Skin of body (tissue), 2 donors: ENCODE measurements around the gene MSI2. TPM values are rescaled to one million over a fixed set of nuclear protein-coding genes. Genes with fewer than 3 reads are reported as not detected.

ENCODE experiments used
- DNase-seq: peaks from one replicate; lab custom pipeline; 2025; lab: John Stamatoyannopoulos, UW
- total RNA-seq: library from RNA; depleted of rRNA; stranded (reverse); fragments of >200 nt; gene quantifications from one replicate; pipeline ENCODE4 v1.2.3, GENCODE V29; 2014

Gene MSI2
- total RNA-seq, 1 donor from 2014 or later, result 22.9 TPM

- no peak for DNase-seq
These were observed 261.5 kb downstream of the MSI2 start for GRCh38 chr17:57517632-57518456.

DNA sequence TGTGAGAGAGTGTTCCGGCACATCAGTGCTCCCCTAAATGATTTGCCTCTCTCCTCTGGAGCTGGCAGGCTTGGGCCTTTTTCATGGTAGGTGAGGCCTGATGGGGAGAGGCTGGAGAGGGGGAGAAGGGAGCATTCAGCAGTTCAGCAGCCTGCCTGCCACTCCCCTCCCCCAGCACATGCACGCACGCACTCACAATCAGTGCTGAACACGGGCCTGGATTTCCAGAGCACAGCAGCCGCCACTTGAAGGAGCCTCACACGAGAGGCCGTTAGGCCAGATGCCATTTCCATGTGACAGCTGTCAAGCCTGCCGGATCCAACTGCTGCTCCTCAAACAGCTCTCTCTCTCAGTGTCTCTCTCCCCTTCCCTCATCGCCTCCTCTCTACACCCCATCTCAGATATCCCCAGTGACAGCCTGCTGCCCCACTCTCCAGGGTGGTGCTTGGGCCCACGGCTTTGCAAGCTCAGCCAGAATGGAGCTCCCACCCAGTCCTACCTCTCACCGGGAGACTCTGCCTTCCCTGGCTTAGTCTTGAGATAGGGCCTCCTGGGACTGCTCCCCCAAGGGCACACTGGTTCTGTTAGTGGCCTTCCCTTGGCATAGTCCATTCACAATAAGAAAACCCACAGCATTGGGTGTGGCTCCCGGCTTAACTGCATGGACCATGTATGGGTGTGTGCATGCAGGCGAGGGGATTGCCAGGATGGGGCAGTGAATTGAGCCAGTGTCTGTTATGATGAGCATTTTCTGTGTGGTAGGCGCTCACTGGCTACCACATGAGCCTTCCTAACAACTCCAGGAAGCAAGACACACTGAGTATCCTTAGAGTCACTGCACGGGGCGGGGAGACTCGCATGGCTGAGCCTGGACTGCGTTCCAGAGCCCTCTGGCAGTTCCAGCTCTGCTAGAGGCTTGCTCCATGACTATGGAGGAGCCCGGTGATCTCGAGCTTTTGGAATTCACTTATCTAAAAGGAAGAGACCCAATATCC, 262.6 kb downstream of the MSI2 start:
- DNase-seq, result peak; percentile 27

GRCh38 chr17:57519800-57520199, 263.5 kb downstream of the MSI2 start:
- DNase-seq, result no peak

DNA sequence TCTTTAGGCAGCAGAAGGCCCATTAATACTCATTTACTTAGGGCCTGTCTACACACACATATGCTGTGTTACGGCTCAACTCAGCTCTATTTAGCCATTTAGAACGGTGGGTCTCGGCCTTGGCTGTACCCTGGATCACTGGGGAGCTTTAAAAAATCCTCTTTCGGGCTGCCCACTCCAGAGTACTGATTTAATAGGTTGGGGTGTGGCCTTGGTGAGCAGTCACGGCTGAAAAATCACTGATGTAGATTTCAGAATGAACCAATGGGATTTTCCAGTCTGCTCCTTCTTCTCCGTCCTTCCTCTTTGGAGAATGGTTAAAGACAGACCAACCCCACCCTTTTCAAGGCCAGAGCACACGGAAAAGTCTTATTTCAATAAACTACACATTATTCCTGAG, 265.3 kb downstream of the MSI2 start:
- DNase-seq, result no peak

DNA sequence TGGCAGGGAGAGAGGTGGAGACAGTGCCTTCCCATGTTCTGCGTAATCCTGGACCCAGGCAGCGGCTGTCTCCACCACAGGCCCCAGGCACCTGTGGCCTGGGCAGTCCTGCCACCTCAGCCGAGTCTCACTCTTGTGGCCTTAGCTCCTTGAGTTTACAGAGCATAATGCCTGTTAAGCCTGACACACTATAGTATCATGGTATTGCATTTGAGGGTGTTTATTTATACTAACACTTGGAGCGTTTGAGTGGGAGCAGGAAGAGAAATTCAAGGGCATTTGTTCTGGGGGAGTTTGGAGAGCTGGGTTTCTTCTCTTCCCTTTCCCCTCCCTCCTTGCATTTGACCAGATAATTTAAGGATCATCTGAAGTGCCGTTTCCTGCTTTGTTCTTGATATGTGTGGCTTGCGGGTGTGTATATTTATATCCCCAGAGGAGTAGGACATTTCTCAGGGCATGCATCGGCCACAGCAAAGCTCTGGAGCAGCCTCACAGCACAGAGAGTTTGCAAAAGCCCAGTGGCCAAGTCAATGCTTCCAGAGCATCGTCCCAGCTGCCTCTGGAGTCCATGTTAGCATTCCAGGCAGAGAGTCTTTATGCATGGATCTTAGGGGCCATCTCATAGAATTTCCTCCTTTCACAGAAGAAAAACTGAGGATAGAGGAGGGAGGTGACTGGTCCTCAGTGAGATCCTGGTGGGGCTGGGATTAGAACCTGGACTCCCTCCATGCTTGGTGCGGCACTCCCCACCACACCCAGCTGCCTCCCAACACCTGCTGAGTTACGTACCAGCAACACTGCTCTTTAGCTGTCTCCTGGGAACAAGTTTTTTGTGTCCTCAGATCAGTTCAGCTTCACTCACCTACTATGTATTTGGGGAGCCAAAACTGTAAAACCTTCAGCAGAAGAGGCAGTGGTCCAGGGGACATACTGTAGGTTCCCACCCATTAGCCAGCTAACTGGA, 266.0 kb downstream of the MSI2 start:
- no peak for DNase-seq

- no peak for DNase-seq
These were observed 267.8 kb downstream of the MSI2 start for GRCh38 chr17:57523926-57524632.

DNA sequence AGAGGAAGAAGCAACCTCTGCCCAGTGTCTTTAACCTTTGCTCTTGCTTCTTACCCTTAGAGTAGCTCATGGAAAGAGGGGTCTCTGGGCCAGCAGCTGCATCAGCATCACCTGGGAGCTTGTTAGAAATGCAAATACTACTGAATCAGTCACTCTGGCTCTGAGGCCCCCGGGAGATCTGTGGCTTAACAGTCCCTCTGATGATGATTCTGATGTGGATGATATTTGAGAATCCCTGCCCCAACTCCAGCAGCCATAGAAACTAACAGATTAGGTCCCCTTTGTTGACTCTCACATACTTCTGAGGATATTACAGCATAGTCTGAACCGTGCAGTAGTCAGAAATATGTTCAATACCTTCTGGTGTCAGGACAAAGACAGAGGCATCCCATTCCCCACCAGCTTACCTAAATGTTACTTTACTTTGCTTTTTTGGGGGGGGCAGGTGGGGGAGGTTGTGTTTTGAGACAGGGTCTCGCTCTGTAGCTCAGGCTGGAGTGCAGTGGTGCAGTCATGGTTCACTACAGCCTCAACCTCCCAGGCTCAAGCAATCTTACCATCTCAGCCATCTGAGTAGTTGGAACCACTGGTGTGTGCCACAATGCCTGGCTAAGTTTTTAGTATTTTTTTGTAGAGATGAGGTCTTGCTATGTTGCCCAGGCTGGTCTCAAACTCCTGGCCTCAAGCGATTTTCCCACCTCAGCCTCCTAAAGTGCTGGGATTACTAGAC, 268.7 kb downstream of the MSI2 start:
- DNase-seq, result no peak

DNA sequence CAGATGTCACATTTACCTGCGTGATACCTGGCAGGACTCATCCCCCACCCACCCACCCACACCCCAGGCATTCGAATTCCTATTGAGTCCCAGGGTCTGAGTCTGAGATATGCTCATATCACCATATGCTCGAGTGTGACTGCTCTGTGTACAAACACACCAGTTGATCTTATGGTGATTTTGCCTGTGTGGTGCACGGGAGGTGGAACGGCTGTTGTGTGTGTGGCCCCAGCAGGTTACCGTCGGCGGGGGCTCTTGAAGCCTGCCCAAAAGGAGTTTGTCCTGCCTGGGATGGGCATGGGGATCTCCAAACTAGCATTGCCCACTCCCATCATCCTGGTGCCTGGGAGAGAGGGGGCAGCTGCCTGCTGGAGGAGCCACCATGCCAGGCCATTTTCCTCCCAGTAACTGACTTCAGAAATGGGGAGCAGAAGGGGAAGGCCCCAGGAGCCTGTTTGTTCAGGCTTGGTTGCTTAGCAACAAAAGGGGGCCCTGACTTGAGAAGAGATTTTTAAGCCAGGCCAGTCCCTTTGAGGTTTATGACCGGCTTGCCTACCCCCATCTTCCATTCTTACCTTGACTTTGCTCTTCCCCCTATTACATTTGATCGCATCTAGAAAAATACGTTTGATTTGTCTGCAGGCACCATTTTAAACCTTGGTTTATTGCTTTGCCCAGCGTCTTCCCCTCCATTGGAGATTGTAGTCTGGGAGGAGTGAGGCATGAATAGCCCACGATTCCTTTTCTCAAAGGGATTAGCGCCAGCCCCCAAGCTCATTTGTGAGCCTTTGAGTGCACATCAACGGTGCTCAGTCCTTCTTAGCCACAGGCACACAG, 271.1 kb downstream of the MSI2 start:
- DNase-seq, result no peak

- no peak for DNase-seq
These were observed 271.7 kb downstream of the MSI2 start for GRCh38 chr17:57528058-57528451.

DNA sequence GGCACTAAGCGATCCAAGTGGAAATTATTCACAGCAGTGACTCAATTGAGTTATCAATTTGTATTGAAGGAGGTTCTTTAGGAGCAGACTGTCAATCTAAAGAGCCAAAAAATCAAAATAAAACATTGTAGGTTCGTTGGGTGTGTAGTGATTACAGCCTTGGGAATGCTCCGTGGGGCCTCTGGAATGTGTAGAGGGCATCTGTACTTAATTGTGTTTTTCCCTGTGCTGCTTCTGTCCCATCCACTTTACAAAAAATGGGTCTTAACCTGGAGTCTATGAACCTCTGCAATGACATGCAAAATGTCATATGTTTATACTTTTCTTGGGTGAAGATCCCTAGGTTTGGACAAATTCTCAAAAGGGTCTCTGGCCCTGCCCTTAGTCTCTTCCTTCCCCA, 273.7 kb downstream of the MSI2 start:
- DNase-seq, result no peak

GRCh38 chr17:57530508-57530907, 274.2 kb downstream of the MSI2 start:
- no peak for DNase-seq

DNA sequence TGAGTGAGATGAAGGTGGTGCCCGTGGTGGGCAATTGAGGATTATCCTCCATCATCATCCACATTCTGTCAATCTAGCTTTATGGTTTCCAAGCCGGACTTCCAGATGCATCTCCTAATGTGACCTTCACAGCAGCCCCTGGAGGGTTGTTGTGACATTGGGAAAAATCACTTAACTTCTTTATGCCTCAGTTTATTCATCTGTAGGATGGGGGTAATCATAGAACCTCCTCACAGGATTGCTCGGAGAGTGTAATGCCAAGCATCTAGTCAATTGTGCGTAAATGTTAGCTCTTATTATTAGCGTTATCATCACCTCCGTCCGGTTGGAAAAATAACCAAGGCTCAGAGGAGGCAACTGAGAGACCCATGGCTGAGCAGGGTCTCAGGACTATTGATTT, 274.8 kb downstream of the MSI2 start:
- DNase-seq, result no peak

- DNase-seq, result no peak
These were observed 275.6 kb downstream of the MSI2 start for GRCh38 chr17:57531648-57532504.

DNA sequence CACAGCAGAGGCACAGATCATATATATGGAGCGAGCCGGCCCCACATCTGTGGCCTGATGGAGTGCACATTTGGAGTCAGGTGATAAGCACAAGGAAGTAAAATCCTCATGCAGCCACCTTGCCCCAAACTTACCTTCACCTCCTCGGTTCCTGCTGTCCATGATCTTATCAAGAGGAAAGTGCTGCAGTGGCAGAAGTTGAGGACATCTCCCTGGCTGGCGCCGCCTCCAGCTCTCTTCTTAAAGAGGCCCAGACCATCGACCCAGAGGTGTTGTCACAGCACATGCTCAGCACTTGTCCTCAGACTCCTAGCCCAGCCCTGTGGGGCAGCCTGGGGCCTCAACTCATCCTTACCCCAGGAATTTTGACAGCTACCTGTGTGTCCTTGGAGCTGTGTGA, 276.2 kb downstream of the MSI2 start:
- DNase-seq, result no peak

DNA sequence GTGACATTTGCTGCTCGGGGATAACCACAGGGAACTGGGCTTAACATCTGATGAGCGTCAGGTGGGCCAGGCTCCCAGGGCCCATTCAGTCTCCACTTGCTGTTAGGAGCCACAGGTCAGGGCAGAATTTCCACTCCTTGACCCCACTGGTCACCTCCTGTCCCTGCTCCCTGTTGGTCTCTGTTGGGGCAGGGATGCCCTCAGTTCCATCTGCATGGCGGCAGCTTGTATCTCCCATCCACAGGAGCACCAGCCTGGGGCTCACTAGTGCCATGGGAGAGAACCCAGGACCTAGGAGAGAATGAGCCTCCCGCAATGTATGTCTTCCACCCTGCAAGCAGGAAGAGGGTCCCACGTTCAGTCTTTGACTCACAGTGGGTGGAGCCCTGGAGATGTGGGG, 276.6 kb downstream of the MSI2 start:
- no peak for DNase-seq

GRCh38 chr17:57533684-57534305, 277.5 kb downstream of the MSI2 start:
- no peak for DNase-seq

DNA sequence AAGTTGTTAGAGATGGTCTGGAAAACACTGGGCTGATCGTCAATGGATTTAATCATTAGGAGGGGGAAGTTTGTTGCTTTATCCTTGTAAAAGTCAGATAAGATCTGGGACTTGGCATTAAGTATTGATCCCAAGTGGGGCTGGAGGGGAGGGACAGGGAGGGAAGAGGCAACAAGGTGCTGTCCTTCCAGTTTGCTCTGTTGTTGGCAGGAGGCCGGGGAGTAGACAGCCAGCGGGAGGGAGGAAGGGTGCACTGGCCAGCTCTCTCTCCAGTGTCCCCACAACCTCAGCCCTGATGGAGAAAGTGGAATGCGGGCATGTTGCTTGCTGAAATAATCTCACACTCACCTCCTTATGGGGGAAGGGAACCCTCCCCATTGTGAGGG, 278.5 kb downstream of the MSI2 start:
- no peak for DNase-seq
